ENCODE data around the gene ASF1B. TPM values are rescaled to one million over a fixed set of nuclear protein-coding genes. Genes with fewer than 3 reads are reported as not detected.
"Not testable (repeated sequence)": the region's sequence is repeated elsewhere in the genome, so short reads cannot be mapped to it uniquely, and the experiment has no call there.

The ASF1B gene
- total RNA-seq = 85.8 and 90.2 TPM in 2 replicates

- intact Hi-C loops (cut with micrococcal nuclease) = loop anchor here (1.0 to 5.0 kb wide), 10 partner anchors 18 to 341 kb away; partner anchors contain the start of genes RFX1, SAMD1 and ZSWIM4
- H3K9me3 Mint-ChIP-seq = no peaks in the 10 kb centered on the region
- H3K4me1 Mint-ChIP-seq = peaks cover 38% of the 10 kb centered on the region
- peaks cover 24% of the 10 kb centered on the region for H3K36me3 Mint-ChIP-seq (ENCODE audit: low read depth)
- peak; percentile 99 for DNase-seq
- no peaks in the 10 kb centered on the region for H3K27me3 Mint-ChIP-seq
- H3K27ac Mint-ChIP-seq = peak within 1 kb of the TSS; percentile 96
- H3K4me3 Mint-ChIP-seq = peak within 1 kb of the TSS; percentile 83
These were observed at the start of gene ASF1B for GRCh38 chr19:14136509-14137281. TSS of gene ASF1B (minus strand) at chr19:14136589. CDS start at chr19:14136456, 133 bp downstream.

- DNase-seq; H3K9me3 Mint-ChIP-seq; intact Hi-C loops (cut with micrococcal nuclease); H3K4me3 Mint-ChIP-seq; H3K27me3 Mint-ChIP-seq; H3K36me3 Mint-ChIP-seq (ENCODE audit: low read depth); H3K4me1 Mint-ChIP-seq; H3K27ac Mint-ChIP-seq: not testable (repeated sequence)
These were observed 49.3 kb upstream of the ASF1B start for GRCh38 chr19:14185691-14186090.

- intact Hi-C loops (cut with micrococcal nuclease) = no loop called here
- no peak for DNase-seq
- Mint-ChIP-seq H3K9me3 (no peaks in the 10 kb centered on the region), H3K4me1 (no peaks in the 10 kb centered on the region), H3K4me3 (no peak overlapping the region), H3K27ac (no peak overlapping the region), H3K36me3 (ENCODE audit: low read depth) (no peaks in the 10 kb centered on the region), H3K27me3 (no peaks in the 10 kb centered on the region)
These were observed 48.8 kb upstream of the ASF1B start for GRCh38 chr19:14185158-14185557.

GRCh38 chr19:14183741-14184350, 47.5 kb upstream of the ASF1B start:
- Mint-ChIP-seq H3K4me3 (no peak overlapping the region), H3K9me3 (no peaks in the 10 kb centered on the region), H3K27ac (no peak overlapping the region), H3K27me3 (no peaks in the 10 kb centered on the region), H3K4me1 (no peaks in the 10 kb centered on the region), H3K36me3 (ENCODE audit: low read depth) (no peaks in the 10 kb centered on the region)
- intact Hi-C loops (cut with micrococcal nuclease) = no loop called here
- no peak for DNase-seq

- Mint-ChIP-seq H3K4me1 (no peaks in the 10 kb centered on the region), H3K9me3 (no peaks in the 10 kb centered on the region), H3K4me3 (no peak overlapping the region), H3K27ac (no peak overlapping the region), H3K27me3 (no peaks in the 10 kb centered on the region), H3K36me3 (ENCODE audit: low read depth) (no peaks in the 10 kb centered on the region)
- no peak for DNase-seq
- intact Hi-C loops (cut with micrococcal nuclease) = no loop called here
These were observed 46.1 kb upstream of the ASF1B start for GRCh38 chr19:14182476-14182875.

GRCh38 chr19:14181906-14182305, 45.5 kb upstream of the ASF1B start:
- Mint-ChIP-seq H3K27ac (no peak overlapping the region), H3K36me3 (ENCODE audit: low read depth) (peaks cover 3% of the 10 kb centered on the region), H3K4me3 (no peak overlapping the region), H3K27me3 (no peaks in the 10 kb centered on the region), H3K4me1 (no peaks in the 10 kb centered on the region), H3K9me3 (no peaks in the 10 kb centered on the region)
- DNase-seq = no peak
- intact Hi-C loops (cut with micrococcal nuclease) = no loop called here

- H3K27ac Mint-ChIP-seq; H3K36me3 Mint-ChIP-seq (ENCODE audit: low read depth); intact Hi-C loops (cut with micrococcal nuclease); H3K4me1 Mint-ChIP-seq; H3K9me3 Mint-ChIP-seq; H3K4me3 Mint-ChIP-seq; H3K27me3 Mint-ChIP-seq; DNase-seq: not testable (repeated sequence)
These were observed 44.8 kb upstream of the ASF1B start for GRCh38 chr19:14181199-14181598.

- no peaks in the 10 kb centered on the region for H3K27me3 Mint-ChIP-seq
- peaks cover 7% of the 10 kb centered on the region for H3K36me3 Mint-ChIP-seq (ENCODE audit: low read depth)
- intact Hi-C loops (cut with micrococcal nuclease) = no loop called here
- H3K9me3 Mint-ChIP-seq = no peaks in the 10 kb centered on the region
- no peak overlapping the region for H3K27ac Mint-ChIP-seq
- H3K4me3 Mint-ChIP-seq = no peak overlapping the region
- DNase-seq = no peak
- H3K4me1 Mint-ChIP-seq = peaks cover 5% of the 10 kb centered on the region
These were observed 41.2 kb upstream of the ASF1B start for GRCh38 chr19:14177496-14178074.

- no peak for DNase-seq
- intact Hi-C loops (cut with micrococcal nuclease) = no loop called here
- Mint-ChIP-seq H3K4me1 (peaks cover 5% of the 10 kb centered on the region), H3K4me3 (no peak overlapping the region), H3K27me3 (no peaks in the 10 kb centered on the region), H3K27ac (no peak overlapping the region), H3K9me3 (no peaks in the 10 kb centered on the region), H3K36me3 (ENCODE audit: low read depth) (peaks cover 13% of the 10 kb centered on the region)
These were observed 39.0 kb upstream of the ASF1B start for GRCh38 chr19:14175351-14175792.

- DNase-seq = no peak
- peaks cover 17% of the 10 kb centered on the region for H3K36me3 Mint-ChIP-seq (ENCODE audit: low read depth)
- H3K27me3 Mint-ChIP-seq = no peaks in the 10 kb centered on the region
- H3K9me3 Mint-ChIP-seq = peaks cover 4% of the 10 kb centered on the region
- H3K27ac Mint-ChIP-seq = no peak overlapping the region
- intact Hi-C loops (cut with micrococcal nuclease) = no loop called here
- H3K4me1 Mint-ChIP-seq = peaks cover 5% of the 10 kb centered on the region
- H3K4me3 Mint-ChIP-seq = no peak overlapping the region
These were observed 38.5 kb upstream of the ASF1B start for GRCh38 chr19:14174883-14175282.

GRCh38 chr19:14168993-14169392, 32.6 kb upstream of the ASF1B start:
- DNase-seq = no peak
- H3K36me3 Mint-ChIP-seq (ENCODE audit: low read depth) = peaks cover 15% of the 10 kb centered on the region
- no peak overlapping the region for H3K27ac Mint-ChIP-seq
- peaks cover 11% of the 10 kb centered on the region for H3K4me1 Mint-ChIP-seq
- peaks cover 4% of the 10 kb centered on the region for H3K9me3 Mint-ChIP-seq
- H3K4me3 Mint-ChIP-seq = no peak overlapping the region
- no peaks in the 10 kb centered on the region for H3K27me3 Mint-ChIP-seq
- intact Hi-C loops (cut with micrococcal nuclease) = no loop called here

GRCh38 chr19:14168259-14168972, 32.0 kb upstream of the ASF1B start:
- Mint-ChIP-seq H3K4me1 (peaks cover 11% of the 10 kb centered on the region), H3K27ac (no peak overlapping the region), H3K4me3 (no peak overlapping the region), H3K9me3 (peaks cover 4% of the 10 kb centered on the region), H3K27me3 (no peaks in the 10 kb centered on the region), H3K36me3 (ENCODE audit: low read depth) (peaks cover 15% of the 10 kb centered on the region)
- intact Hi-C loops (cut with micrococcal nuclease) = no loop called here
- no peak for DNase-seq

- intact Hi-C loops (cut with micrococcal nuclease) = no loop called here
- Mint-ChIP-seq H3K27me3 (no peaks in the 10 kb centered on the region), H3K36me3 (ENCODE audit: low read depth) (peaks cover 15% of the 10 kb centered on the region), H3K4me1 (peaks cover 11% of the 10 kb centered on the region), H3K27ac (no peak overlapping the region), H3K4me3 (peak overlapping the region; percentile 65), H3K9me3 (peaks cover 4% of the 10 kb centered on the region)
- no peak for DNase-seq
These were observed 31.3 kb upstream of the ASF1B start for GRCh38 chr19:14167576-14168138.
